Caco-2 (cell line): ENCODE data around the gene RCSD1. TPM values are rescaled to one million over a fixed set of nuclear protein-coding genes. Genes with fewer than 3 reads are reported as not detected.

Experiments used
- BruUV-seq: library from RNA; stranded (reverse); fragments of 400-500 nt; replicated peaks from 2 replicates; lab custom pipeline; 2021; lab: Mats Ljungman, UMichigan
- CTCF ChIA-PET: fragments of 300-600 bp; sonication (Branson Sonifier 250); formaldehyde crosslinking; loops from one replicate; lab custom pipeline; 2022; ENCODE audit warnings: antibody characterized with exemption; lab: Charles Lee
- POLR2A ChIA-PET: fragments of 300-600 bp; sonication (Branson Sonifier 250); formaldehyde crosslinking; loops from one replicate; lab custom pipeline; 2022; ENCODE audit warnings: antibody characterized with exemption; lab: Charles Lee
- DNase-seq, 2 experiments: peaks; one replicate each; pipeline versions ENCODE4 v3.0.0 to v3.0.0-alpha.2; 2020 to 2022
- H3K27me3 ChIP-seq: replicated peaks from 2 replicates; pipeline ENCODE4 v1.6.0; 2011; ENCODE audit warnings: low read length; ENCODE audit not compliant: control insufficient read depth, insufficient read depth
- H3K36me3 ChIP-seq: 2 replicates; pipeline ENCODE4 v1.5.1; 2011; ENCODE audit warnings: low read length; ENCODE audit not compliant: control insufficient read depth, insufficient read depth
- H3K4me1 ChIP-seq: fragments of 250-450 bp; sonication (Bioruptor Pico); 2 replicates; pipeline ENCODE4 v1.5.1; 2020; ENCODE audit warnings: mild to moderate bottlenecking
- H3K4me3 ChIP-seq: 2 replicates; pipeline ENCODE4 v1.5.1; 2011; ENCODE audit warnings: low read depth, mild to moderate bottlenecking, control low read depth, low read length
- H3K9me3 ChIP-seq: fragments of 250-450 bp; sonication (Bioruptor Pico); 2 replicates; pipeline ENCODE4 v1.5.1; 2020; ENCODE audit warnings: mild to moderate bottlenecking, moderate library complexity
- H3K27ac Mint-ChIP-seq: one replicate; pipeline ENCODE4 v1.8.0; 2022; ENCODE audit warnings: mixed read lengths; ENCODE audit not compliant: unreplicated experiment
- H3K27me3 Mint-ChIP-seq: one replicate; pipeline ENCODE4 v1.8.0; 2022; ENCODE audit warnings: mixed read lengths; ENCODE audit not compliant: insufficient read depth, unreplicated experiment
- H3K36me3 Mint-ChIP-seq: one replicate; pipeline ENCODE4 v1.8.0; 2022; ENCODE audit warnings: mild to moderate bottlenecking, mixed read lengths; ENCODE audit not compliant: insufficient read depth, unreplicated experiment
- H3K4me1 Mint-ChIP-seq: one replicate; pipeline ENCODE4 v1.8.0; 2022; ENCODE audit warnings: low read depth, mixed read lengths; ENCODE audit not compliant: unreplicated experiment
- H3K4me3 Mint-ChIP-seq: one replicate; pipeline ENCODE4 v1.8.0; 2022; ENCODE audit warnings: mild to moderate bottlenecking, moderate library complexity, mixed read lengths; ENCODE audit not compliant: unreplicated experiment
- H3K9me3 Mint-ChIP-seq: one replicate; pipeline ENCODE4 v1.8.0; 2022; ENCODE audit warnings: mixed read lengths; ENCODE audit not compliant: unreplicated experiment
- CTCF ChIP-seq, 2 experiments: fragments of 200-600 bp in 1 of 2; IDR thresholded peaks; 1 replicate in 1 of 2; 2 replicates in 1 of 2; pipeline versions ENCODE4 v1.5.1 to v1.8.0; 2011 to 2022; ENCODE audit warnings: antibody characterized with exemption in 1 of 2, control low read depth in 1 of 2, inconsistent platforms in 1 of 2, low read depth in 1 of 2, low read length in 1 of 2, mild to moderate bottlenecking in 1 of 2, moderate library complexity in 1 of 2; ENCODE audit not compliant: insufficient read depth in 1 of 2, severe bottlenecking in 1 of 2, unreplicated experiment in 1 of 2
- intact Hi-C: fragments of 100-400 bp; cut with micrococcal nuclease; formaldehyde crosslinking; loops from one replicate; pipeline ENCODE4 v1.10.0; 2022; ENCODE audit not compliant: unreplicated experiment
- total RNA-seq: library from RNA; stranded (reverse); gene quantifications from 2 replicates; pipeline ENCODE4 v1.2.3, GENCODE V29; 2022

Gene RCSD1
- total RNA-seq, 1 experiment from 2014 or later = not detected

DNA sequence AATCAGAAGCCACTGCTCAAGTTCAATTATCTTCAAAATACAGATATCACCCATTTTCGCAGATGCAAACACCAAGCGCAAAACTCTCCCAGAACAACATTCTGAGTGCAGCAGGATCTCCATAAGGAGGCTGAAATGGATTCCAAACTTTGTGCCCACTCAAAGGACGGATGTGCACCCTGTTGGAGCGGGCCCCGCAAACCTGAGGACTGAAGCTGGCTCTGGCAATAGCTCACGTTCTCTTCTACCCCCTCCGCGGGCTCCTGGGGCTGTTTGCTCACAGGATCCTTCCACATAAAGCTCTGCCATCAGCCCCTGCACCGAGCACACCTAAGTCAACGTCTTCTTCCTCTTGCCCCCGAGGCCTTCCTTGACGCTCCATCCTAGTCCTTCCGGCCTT is 11.7 kb upstream of the RCSD1 start:
- Histone ChIP-seq H3K36me3 (no peaks in the 10 kb centered on the region), H3K27me3 (no peaks in the 10 kb centered on the region), H3K4me3 (no peak overlapping the region), H3K9me3 (peaks cover 12% of the 10 kb centered on the region), H3K4me1 (no peaks in the 10 kb centered on the region)
- intact Hi-C loops = no loop called here
- Mint-ChIP-seq H3K36me3 (no peaks in the 10 kb centered on the region), H3K27ac (no peak overlapping the region), H3K4me1 (no peaks in the 10 kb centered on the region), H3K4me3 (no peak overlapping the region), H3K27me3 (peaks cover 17% of the 10 kb centered on the region), H3K9me3 (peaks cover 13% of the 10 kb centered on the region)
- no peak for DNase-seq
- TF ChIP-seq CTCF (IDR thresholded peaks at IDR 0.05; ENCODE audit: insufficient read depth in 1 of 2, low read depth in 1 of 2, low read length in 1 of 2, severe bottlenecking in 1 of 2, unreplicated experiment in 1 of 2) = no peak
- ChIA-PET POLR2A (no interaction called here), CTCF (no interaction called here)
- no TSS peak for BruUV-seq

DNA sequence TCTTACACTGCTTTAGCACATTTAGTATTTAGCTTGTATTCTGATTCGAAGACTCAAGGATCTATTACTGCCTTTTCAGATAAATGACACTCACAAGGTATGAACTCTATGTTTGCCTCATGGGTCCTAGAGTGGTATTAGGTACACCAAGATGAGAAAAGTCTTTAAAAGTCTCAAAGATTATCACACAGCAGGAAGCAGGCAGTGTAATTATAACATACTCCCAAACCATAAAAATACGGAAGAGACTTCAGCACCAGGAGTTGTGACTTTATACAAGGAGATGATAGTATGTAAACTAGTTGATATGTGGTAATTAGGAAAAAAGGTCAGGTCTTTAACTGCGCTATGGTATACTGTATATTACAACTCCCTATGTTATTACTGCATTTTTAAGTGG is 11.2 kb upstream of the RCSD1 start:
- Histone ChIP-seq H3K4me1 (no peaks in the 10 kb centered on the region), H3K9me3 (peaks cover 12% of the 10 kb centered on the region), H3K27me3 (no peaks in the 10 kb centered on the region), H3K36me3 (no peaks in the 10 kb centered on the region), H3K4me3 (no peak overlapping the region)
- Mint-ChIP-seq H3K4me1 (no peaks in the 10 kb centered on the region), H3K27ac (no peak overlapping the region), H3K4me3 (no peak overlapping the region), H3K27me3 (peaks cover 19% of the 10 kb centered on the region), H3K9me3 (peaks cover 13% of the 10 kb centered on the region), H3K36me3 (no peaks in the 10 kb centered on the region)
- DNase-seq = no peak
- intact Hi-C loops = no loop called here
- POLR2A ChIA-PET = no interaction called here
- no TSS peak for BruUV-seq
- no peak for TF ChIP-seq CTCF (IDR thresholded peaks at IDR 0.05; ENCODE audit: insufficient read depth in 1 of 2, low read depth in 1 of 2, low read length in 1 of 2, severe bottlenecking in 1 of 2, unreplicated experiment in 1 of 2)
- CTCF ChIA-PET = no interaction called here

DNA sequence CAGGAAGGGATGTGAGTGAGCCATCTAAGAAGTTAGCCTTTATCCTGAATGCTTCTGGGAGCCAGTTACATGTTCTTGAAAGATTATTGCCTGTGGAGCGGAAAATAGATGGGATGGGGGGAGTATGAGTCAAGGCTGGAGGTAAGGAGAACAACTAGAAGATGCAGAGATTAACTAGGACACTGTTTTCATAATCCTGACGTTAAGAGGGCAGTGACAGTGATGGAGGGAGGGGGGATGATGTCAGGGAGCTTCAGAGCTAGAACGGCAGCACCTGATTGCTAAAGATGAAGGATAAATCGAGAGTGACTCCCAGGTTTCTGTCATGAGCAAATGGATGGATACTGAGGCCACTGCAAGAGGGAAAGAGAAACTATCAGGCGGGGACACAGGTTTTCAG is 10.0 kb upstream of the RCSD1 start:
- DNase-seq = no peak
- ChIA-PET POLR2A (no interaction called here), CTCF (interaction anchor here (0.5 kb wide), 1 partner anchor 20 kb away, joined by 3 read pairs; no protein-coding TSS in a partner anchor)
- Mint-ChIP-seq H3K27ac (no peak overlapping the region), H3K4me1 (no peaks in the 10 kb centered on the region), H3K36me3 (no peaks in the 10 kb centered on the region), H3K27me3 (peaks cover 17% of the 10 kb centered on the region), H3K9me3 (peaks cover 3% of the 10 kb centered on the region), H3K4me3 (no peak overlapping the region)
- intact Hi-C loops = no loop called here
- no peak for TF ChIP-seq CTCF (IDR thresholded peaks at IDR 0.05; ENCODE audit: insufficient read depth in 1 of 2, low read depth in 1 of 2, low read length in 1 of 2, severe bottlenecking in 1 of 2, unreplicated experiment in 1 of 2)
- no TSS peak for BruUV-seq
- Histone ChIP-seq H3K36me3 (no peaks in the 10 kb centered on the region), H3K4me3 (no peak overlapping the region), H3K4me1 (no peaks in the 10 kb centered on the region), H3K9me3 (peaks cover 7% of the 10 kb centered on the region), H3K27me3 (no peaks in the 10 kb centered on the region)
